HG03439 (cell line): ENCODE results near the gene STRADB.
"Not testable (repeated sequence)": the region's sequence is repeated elsewhere in the genome, so short reads cannot be mapped to it uniquely, and the experiment has no call there.

ENCODE experiments used
- ATAC-seq: cut with Tn5 transposase; IDR thresholded peaks from one replicate; pipeline ENCODE4 v1.9.1; 2021; ENCODE audit warnings: mild to moderate bottlenecking, moderate library complexity; ENCODE audit not compliant: unreplicated experiment

The STRADB gene

DNA sequence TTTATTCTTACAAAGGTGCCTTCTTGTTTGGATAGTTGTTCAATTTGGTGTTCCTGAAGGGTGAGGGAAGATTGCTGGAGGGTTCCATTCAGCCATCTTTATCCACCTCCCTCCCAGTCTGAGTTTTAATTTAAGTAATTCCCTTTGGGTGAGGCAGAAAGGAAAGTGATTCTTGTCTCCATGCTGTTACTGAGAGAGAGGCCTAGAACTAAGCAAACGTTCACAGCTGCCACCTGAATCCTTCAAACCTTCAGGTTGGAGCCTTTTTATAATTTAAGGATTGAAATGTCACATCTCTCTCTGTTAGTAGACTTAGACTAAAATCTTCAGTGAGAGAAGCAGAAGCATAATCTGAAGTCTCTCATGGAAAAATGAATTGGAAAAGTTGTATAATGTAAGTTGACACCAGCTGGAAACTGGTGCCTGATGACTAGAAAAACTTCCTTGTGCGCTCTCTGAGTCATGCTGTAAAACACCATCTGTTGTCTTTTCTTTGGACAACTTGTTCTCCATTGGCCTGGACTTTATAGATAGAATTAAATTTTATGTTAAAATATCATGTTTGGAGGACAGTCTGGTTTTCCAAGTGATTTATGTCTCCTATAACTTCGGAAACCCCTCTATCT lies 14.6 kb downstream of the STRADB start:
- no peak for ATAC-seq

DNA sequence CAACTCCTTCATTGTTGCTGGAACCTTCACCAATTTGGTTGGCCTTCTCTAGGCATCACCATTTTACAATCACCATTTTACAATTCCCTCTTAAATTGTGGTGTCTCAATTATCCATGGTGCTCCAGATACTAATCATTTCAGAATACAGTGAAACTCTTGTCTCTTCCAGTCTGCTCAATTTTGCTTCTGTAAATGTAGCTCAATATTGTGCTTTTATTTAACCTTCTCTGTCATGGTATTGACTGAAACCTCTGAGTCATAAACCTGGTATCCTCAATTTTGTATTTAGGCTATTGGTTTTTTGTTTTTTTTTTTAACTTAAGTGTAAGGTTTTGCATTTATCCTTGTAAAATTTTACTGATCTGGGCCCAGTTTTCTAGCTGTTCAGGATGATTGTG lies 16.1 kb downstream of the STRADB start:
- no peak for ATAC-seq

DNA sequence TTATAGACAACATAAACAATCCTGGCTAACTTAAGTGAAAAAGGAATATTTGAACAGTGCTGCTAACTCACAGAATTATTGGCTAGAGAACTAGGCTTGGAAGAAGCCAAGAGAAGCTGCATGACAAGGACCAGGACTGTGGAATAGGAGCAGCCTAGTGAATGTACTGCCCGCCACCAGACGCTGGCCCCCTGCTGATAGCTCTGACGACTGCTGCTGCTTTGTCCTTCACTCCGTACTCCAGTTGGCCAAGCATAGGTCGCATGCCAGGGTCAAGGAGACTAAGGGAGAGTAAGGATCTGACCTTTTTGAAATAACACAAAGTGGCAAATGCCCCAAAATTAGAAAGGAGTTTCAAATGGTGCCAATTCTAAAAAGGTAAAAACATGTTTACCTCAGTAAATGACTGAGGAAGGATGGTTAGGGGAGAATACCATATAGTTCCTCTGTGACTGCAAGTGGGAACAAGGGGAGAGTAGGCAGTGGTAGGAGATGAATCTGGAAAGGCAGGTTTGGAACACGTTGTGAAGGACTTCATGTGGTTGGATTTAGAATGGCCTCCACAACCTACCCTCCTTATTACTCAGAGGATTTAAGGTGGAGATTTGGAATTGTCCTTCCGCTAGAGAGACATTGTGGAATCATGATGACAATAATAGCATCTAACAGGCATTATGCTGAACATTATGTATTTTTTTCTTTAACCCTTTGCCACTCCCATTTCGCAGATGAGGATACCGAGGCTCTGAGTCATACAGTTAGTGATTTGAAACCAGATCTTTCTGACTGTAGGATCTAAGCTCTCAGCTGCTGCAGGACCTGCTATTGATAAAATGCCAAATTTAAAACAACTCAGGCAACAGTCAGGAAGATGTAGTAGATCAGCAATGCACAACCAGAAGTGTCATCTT lies 19.5 kb downstream of the STRADB start:
- ATAC-seq, result no peak

DNA sequence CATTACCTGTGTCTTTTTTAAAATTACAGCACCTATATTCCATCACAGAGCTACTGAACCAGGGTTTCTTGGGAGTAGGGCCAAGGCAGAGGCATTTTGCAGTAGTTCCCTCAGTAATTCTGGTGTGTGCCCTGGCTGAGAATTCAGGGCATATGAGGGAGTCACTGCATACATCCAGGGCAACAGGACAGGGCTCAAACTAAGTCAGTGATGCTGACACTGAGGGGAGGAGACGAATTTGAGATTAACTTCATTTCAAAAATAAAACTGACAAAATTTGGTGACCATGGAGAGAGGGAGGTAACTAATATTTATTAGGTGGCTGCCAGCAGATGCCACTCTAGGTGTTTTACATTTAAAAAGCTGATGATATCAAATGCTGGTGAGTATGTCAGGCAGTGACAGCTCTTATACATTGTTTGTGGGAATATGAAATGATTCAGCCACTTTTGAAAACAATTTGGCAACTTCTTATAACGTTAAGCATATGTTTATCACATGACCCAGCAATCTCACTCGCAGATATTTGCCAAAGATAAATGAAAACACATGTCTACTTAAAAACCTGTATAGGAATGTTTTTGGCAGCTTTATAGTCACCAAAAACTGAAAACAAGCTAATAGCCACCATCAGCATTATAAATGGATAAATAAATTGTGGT lies 20.3 kb downstream of the STRADB start:
- ATAC-seq, result no peak

DNA sequence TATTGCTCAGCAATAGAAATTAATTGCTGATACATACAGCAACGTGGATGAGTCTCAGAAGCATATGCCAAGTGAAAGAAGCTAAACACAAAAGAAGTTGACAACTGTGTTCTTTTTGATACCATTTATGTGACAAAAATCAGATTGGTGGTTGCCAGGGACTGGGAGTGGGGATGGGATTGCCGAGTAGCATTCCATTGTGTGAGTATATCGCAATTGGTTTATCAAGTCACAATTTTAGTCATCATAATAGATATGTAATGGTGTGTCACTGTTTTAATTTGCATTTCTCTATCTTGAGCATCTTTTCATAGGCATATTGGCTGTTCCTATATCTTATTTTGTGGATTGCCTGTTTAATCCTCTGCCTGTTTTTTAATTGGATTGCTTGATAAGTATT lies 20.9 kb downstream of the STRADB start:
- ATAC-seq, result no peak

DNA sequence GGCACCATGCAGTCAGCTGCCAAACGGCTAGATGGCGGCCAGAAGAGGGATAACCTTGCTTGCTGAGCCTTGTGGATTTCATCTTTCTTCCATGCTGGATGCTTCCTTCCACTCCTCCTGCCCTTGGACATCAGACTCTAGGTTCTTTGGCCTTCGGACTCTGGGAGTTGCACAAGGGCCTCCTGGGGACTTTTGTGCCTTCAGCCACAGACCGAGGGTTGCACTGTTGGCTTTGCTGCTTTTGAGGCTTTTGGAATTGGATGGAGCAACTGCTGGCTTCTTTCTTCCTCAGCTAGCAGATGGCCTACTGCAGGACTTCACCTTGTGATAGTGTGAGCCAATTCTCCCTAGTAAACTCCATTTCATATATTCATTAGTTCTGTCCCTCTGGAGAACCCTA lies 31.0 kb downstream of the STRADB start:
- ATAC-seq, result no peak

DNA sequence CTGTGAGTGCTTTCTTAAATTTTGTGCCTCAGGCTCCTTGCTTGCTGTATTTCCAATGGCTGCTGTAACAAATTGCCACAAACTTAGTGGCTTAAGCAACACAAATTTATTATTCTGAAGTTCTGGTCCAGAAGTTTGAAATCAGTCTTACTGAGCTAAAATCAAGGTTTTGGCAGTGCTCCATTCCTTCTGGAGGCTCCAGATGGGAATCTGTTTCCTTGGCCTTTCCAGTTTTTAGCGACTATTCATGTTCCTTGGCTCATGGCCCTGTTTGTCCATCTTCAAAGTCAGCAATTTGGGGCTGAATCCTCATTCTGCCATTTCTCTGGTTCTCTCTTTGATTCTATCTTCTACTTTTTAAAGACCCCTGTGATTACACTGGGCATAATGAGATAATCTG lies 31.8 kb downstream of the STRADB start:
- ATAC-seq, result no peak

DNA sequence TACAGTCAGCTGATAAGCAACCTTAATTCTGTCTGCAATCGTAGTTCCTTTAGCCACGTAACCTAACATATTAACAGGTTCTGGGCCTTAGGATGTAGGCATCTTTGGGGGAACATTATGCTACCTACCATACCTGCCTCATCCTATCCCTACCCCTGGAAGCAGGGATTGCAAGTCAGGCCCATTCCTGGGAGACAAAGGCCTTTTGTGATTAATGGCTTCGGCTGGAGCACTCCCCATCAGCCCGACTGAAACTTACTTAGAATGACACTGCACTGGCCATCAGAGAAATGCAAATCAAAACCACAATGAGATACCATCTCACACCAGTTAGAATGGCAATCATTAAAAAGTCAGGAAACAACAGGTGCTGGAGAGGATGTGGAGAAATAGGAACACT lies 32.2 kb downstream of the STRADB start:
- not testable (repeated sequence) for ATAC-seq

DNA sequence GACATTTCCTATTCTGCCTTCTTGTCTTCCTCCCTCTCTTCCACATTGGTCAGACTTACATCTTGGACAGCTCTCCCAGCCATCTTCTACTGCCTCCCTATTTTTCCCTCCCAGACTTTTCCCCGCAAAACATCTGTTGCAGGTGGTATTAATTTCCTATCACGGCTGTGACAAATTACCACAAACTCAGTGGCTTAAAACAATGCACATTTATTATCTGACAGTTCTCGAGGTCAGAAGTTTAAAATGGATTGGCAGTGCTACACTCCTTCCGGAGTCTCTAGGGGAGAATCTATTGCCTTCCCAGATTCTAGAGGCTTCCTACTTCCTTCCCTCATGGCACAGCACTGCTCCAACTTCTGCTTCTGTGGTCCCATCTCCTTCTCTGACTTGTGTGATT lies 33.3 kb downstream of the STRADB start:
- no peak for ATAC-seq

DNA sequence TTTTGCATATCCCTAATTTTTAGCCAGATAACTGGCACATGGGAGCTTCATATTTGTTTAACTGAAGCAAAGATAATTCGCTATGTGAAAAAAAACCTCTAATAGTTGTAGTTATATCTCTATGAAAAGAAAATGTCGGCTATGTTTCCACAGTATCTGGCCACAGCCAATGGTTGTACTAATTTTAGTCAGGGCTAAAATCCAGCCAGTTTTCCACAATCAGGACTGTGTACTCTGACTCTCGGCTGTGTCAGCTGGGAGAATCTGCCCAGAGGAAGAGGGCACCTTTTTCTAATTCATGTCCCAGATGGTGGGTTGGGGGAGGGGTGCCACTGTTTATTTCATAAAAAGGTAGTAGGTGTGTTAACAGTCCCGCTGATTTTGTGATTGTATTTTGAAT lies 38.8 kb downstream of the STRADB start:
- ATAC-seq, result no peak

DNA sequence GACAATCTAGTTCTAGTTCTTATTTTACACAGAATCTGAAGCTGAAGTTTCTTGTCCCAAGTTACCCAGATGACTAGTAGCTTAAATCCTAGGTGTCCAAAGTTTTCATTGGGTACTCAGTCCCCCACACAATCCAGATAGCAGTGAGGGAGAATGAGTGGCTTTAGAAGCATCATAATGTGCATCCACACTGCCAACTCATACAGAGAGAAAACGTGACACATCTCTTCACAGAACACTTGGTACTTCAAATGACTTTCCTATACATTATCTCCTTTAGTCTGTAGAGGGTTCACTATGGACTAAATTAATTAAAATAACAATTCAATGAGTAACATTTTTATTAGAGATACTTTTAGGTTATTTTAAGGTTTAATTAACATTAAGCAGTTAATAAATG lies 45.2 kb downstream of the STRADB start:
- no peak for ATAC-seq

DNA sequence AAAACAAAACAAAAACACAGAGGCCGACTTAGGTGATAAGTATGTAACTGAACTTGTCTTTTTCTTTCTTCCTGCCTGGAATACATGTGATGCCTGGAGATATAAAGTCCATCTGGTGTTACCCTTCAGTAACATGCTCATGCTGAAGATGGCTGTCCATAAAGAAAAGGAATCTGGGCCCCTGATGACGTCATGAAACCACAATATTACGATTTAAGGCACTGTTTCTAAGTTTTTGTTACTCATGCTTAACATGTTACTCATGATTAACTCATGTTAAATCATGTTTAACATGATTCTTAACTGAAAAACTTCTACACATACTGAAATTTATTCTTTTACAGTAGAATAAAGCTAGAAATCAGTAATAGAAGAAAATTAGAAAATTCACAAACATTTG lies 49.0 kb downstream of the STRADB start:
- ATAC-seq, result no peak

DNA sequence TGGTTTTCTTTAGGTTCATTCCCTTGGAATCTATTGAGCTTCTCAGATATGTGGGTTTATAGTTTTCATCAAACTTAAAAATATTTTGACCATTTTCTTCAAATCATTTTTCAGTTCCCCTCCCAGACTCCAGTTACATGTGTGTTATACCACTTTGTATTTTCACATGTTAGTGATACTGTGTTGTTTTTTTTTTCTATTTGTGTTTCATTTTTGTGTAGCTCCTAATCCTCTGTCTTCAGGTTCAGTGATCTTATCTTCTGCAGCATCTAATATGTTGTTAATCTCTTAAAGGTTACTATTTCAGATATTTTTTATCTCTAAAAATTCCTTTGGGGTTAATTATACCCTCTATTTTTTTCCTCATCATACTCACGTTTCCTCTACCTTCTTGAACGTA lies 51.2 kb downstream of the STRADB start:
- no peak for ATAC-seq

DNA sequence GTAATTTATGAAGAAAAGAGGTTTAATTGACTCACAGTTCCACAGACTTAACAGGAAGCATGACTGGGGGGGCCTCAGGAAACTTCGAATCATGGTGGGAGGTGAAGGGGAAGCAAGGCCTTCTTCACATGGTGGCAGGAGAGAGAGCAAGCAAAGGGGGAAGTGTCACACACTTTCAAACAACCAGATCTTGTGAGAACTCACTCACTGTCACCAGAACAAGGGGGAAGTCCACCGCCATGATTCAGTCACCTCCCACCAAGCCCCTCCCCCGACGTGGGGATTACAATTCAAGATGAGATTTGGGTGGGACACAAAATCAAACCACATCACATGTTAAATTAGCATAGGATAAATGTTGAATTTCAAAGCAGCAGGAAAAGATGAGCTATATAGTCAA lies 56.2 kb downstream of the STRADB start:
- no peak for ATAC-seq

DNA sequence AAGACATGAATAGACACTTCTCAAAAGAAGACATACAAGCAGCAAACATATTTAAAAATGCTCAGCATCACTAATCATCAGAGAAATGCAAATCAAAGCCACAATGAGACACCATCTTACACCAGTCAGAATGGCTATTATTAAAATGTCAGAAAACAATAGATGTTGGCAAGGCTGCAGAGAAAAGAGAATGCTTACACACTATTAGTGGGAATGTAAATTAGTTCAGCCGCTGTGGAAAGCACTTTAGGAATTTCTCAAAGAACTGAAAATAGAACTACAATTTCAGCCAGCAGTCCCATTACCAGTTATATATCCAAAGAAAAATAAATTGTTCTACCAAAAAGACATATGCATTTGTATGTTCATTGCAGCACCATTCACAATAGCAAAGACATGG lies 61.7 kb downstream of the STRADB start:
- no peak for ATAC-seq

DNA sequence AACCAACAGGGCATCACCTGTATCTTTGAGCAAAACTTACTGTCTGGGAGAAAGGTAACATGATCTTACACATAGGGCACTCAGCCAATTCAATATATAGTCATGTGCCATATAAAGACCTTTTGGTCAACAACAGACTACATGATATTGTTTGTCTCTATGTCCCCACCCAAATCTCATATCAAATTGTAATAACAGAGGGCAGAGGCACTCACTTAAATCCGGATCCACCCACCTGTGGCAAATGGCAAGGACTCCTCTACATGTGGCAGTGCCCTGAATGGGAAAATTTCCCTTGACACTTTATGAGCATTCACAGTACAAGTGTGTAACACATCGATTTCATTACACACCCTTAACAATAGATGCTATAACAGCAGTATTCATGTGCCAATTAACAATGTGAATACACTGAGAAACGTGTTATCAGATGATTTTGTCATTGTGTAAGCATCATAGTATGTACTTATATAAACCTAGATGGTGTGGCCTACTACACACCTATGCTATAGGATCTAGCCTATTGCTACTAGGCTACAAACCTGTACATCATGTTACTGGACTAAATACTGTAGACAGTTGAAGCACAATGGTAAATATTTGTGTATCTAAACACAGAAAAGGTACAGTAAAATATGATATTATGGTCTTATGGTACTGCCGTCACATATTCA lies 64.2 kb downstream of the STRADB start:
- ATAC-seq, result no peak

DNA sequence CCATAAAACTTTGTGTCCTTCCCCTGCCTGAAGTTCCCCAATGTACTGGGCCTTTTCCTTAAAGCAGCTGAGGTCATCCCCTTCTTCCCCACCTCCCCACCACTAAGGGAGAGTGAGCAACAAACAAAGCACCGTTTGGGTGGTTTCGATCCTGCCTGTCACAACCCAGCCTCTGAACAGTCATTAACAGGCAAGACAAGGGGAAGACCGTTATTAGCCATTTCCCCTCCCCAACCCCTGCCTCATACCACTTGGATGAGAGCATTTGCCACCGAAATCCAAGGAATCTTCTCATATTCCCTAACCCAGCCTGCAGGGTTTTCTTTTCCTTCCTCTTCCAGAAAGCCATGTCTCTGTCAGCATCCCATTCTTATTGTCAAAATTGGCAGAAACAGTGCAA lies 65.6 kb downstream of the STRADB start:
- no peak for ATAC-seq

DNA sequence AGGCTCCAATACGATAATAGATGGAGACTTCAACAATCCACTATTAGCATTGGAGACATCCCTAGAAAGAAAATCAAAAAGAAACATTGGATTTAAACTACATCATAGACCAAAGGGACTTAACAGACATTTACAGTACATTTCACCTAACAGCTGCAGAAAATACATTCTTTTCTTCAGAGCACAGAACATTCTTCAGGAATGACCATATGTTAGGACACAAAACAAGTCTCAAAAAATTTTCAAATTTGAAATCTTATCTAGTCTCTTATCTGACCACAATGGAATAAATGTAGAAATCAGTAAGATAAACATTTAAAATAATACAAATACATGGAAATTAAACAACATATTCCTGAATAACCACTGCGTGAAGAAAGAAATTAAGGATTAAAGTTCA lies 68.7 kb downstream of the STRADB start:
- ATAC-seq, result no peak

DNA sequence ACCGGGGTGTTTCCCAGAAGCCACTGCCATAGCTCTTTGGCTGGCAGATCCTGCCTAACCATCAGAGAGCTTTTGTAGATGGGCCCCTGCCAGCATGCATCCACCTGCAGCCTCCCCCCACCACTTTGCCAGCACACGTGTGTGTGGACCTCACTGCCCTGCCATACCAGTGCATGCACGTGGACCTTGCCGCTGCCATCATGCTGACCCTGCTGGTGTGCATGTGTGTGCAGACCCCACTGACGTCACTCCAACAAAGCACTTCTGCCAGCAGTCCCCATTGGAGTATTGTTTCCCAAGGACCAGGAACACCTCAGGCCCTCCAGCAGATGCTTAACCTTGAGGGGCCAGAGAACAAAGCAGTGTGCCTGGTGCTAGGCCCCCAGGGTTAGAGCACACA lies 71.4 kb downstream of the STRADB start:
- ATAC-seq, result no peak

DNA sequence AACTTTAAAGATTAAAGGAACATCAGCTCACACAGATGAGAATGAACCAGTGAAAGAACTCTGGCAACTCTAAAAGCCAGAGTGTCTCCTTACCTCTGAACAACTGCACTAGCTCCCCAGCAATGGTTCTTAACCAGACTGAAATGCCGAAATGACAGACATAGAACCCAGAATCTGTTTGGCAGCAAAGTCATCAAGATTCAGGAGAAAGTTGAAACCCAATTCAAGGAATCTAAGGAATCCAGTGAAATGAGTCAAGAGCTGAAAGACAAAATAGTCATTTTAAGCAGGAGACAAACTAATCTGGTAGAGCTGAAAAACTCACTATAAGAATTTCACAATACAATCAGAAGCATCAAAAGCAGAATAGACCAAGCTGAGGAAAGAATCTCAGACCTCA lies 72.0 kb downstream of the STRADB start:
- ATAC-seq, result no peak
